GOT3 (cell line): ENCODE data around the gene CNRIP1.
"Not testable (repeated sequence)": the region's sequence is repeated elsewhere in the genome, so short reads cannot be mapped to it uniquely, and the experiment has no call there.

Source experiments
- DNase-seq: peaks from one replicate; lab custom pipeline; 2025; ENCODE audit warnings: mixed read lengths; lab: John Stamatoyannopoulos, UW

The CNRIP1 gene

DNA sequence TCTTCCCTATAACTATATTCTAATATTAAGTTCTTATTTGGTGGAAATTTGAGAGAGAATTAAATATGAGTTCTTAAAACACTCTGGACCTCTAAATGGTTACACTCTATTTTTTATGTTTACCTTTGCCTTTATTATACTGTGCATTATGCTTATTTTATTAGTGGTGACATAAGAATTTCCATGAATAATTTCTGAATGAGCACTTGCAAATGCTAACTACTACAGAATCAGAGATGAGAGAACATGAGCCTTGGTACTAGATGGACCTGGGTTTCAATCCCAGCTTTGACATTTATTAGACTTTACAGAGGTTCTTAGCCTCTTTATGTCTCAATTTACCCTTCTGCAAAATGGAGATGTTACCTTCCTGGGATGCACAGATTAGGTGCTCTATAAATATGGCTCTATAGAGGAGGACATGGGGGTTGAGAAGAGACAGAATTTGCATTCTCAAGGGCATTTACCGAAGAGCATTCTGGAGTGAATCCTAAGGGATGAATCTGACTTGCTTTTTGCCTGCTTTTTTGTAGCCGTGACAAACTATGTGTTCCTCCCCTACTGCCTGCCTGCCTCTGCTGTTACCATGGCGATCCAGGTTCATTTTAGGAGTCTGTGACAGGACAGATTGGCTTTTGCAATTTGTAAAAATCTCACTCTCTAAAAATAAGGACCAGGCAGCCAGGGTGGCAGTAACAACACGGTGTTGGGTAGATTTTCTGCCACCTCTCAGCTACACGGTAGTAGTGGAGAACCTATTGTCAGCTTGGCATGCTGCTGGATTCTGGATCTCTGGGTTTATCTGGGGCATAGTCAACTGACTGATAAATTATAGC, 20.7 kb upstream of the CNRIP1 start:
- DNase-seq: no peak

DNA sequence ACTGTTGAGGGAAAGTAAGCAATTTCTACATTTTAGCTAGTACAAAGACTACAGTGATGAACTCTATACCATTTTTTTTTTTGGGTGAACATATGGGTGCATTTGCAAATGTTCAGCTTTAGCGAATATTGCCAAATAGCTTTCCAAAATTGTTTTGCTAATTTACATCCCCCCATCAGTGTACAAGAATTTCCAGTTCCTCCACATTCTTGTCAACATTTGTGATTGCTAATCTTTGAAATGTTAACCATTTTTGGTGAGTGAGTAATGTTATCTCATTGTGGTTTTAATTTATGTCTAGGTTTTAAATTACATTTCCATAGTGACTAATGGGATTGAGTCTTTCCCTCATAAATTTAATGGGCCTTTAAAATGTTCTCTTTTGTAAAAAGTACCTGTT, 16.4 kb upstream of the CNRIP1 start:
- DNase-seq: no peak

DNA sequence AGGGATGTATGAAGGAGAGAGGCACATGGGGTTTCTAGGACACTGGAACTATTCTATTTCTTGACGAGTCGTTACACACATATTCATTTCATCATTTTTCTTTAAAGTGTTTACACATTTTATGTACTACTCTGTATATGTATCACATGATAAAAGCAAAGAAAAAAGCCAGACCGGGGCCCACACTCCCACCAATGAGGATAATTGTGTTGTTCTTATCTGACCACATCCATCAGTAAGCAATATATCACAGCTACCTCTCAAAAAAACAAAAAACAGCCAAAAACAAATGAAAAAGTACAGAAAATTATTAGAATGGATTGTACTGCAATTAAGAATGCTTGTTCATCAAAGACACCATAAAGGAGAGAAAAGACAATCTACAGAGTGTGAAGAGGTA, 14.2 kb upstream of the CNRIP1 start:
- DNase-seq: no peak

DNA sequence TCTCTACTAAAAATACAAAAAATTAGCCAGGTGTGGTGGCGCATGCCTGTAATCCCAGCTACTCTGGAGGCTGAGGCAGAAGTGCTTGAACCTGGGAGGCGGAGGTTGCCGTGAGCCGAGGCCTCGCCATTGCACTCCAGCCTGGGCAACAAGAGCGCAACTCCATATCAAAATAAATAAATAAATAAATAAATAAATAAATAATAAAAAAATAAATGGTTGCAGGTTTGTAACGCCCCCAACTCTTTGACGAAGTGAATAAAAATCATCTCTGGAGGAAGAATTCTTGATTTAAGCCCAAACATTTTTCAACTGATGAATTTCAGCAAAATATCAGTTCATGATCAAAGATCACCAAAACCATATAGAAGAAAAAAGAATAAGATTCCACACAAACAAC, 13.3 kb upstream of the CNRIP1 start:
- DNase-seq: no peak

DNA sequence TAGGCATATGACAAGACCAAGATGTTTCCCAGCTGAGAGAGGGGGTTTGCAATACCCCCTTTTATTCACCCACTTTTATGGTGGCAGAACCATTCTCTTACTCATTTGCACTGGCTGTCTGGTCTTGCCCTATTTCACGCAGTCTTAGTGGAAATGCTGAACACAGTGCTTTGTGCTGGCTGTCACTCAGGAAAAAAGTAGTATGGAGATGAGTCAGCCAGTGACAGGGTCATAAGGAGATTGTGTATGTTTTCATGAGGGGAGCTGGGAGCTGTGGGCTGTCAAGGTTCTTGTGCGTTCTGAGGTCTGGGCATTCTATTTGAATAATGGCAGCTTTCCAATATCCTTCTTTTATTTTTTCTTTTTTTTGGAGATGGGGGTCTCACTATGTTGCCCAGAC, 10.9 kb upstream of the CNRIP1 start:
- DNase-seq: no peak

DNA sequence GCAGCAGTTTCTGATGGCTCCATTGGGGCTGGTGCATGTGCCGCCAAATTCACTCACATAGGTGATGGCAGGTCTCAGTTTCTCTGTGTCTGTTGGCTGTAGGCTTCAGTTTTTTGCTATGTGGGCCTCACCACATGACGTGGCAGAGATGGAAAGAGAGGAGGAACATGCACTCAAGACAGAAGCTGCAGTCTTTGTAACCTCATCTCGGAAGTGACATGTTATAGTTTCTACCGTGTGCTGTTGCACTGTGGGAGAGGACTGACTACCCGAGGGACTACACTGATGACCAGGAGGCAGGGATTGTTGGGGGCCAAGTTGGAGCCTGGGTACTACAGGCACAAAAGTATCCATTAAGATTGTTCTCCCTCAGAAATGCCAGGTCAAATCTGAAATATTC, 9.2 kb upstream of the CNRIP1 start:
- DNase-seq: no peak

DNA sequence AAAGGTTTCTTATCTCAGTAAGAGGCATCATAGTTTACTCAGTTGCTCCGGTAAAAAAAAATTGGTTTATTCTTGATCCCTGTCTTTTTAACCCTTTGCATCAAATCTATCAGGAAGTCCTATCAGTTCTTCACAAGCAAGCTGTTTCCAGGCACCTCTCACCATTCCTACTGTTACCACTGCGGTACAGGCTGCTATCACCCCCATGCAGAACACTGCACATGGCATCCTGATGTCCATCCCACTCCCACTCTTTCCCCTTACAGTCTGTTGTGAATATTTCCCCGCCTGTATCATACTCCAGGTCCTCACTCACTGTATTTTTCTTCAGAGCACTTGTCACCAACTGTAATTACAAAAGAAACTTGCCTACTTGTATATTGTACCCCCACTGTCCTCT, 5.3 kb upstream of the CNRIP1 start:
- no peak for DNase-seq

DNA sequence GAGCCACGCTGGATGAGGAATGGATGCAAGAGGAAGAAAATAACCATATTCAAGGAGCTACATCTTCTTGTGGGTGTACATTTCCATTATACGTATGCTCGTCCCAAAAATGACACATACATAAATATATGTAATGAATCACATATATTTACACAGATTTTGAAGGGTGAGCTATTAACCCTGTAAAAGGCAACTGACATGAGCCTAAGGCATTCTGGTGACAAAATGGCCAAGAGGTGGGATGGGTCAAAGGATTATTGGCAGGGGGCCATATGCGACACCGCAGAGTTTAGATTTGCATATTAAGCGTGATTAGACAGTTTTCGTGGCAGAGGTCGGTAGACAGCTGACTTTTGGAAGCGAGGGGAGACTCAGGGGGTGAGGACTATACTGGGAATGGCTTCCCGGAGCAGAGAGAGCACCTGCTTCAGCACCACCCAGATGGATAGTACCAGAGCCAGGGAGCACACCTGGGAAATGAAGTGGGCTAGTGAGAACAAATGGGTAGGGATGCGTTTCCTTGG, 431 bp upstream of the CNRIP1 start:
- DNase-seq: no peak

DNA sequence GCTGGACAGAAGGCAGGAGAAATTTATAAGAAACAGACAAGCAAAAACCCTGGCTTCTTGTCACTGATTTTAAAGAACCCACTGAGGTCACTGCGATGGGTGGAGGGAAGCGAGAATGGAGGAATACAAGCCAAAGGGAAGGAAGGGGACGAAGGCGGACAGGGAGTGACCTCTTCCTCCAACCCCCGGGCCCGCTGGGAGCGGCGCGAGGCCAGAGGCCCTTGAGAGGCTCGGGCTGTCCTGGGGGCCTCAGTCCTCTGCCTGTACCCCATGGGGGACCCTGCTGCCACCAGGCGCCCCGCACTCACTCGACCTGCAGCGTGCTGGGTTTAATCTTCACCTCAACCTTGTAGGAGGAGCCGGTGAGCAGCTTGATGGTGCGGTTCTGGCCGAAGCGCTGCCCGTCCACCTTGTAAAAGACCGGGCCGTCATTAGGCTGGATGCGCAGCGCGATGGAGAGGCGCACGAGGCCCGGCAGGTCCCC, 793 bp downstream of the CNRIP1 start:
- no peak for DNase-seq

DNA sequence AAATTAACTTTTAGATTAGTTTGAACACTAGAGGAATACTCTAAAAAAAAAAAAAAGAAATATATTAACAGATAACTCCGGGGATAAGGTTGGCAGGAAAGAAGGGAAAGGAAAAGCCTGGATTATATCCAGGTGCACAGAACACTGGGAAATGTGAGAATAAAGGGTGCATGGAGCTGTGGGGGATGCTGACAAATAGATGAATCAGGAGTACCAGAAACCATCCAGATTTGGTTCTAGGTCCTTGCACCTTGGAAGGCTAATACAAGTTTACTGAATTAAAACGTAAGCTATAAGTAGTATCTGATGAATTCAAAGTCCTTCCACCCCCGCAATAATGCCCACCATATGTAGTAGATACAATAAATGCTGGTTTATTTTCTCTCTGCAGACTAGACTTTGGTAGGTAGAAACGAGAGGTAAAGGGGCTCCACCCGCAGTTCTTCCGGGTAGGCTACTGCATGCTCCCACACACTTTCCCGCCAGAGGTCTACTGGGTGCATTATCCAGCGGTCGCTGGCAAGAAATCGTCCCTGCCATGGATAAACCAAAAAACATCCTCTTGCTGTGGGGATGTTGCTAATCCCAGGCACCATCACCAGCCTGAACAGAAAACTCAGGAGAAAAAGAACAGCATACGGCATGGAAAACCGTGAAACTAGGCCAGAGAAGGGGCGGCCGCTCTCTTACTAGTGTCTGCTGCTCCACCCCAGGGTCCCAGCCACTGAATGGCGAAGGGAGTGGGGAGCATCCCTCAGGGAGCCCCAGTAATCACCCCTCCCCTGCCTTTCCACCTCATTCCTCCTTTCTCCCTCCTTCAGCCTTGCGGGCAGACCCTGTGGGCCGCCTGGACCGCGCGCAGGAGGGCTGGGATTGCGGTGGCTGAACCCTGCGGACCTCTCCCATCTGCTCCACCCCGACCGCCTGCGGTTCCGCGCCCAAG, 1.5 kb downstream of the CNRIP1 start:
- DNase-seq: no peak

DNA sequence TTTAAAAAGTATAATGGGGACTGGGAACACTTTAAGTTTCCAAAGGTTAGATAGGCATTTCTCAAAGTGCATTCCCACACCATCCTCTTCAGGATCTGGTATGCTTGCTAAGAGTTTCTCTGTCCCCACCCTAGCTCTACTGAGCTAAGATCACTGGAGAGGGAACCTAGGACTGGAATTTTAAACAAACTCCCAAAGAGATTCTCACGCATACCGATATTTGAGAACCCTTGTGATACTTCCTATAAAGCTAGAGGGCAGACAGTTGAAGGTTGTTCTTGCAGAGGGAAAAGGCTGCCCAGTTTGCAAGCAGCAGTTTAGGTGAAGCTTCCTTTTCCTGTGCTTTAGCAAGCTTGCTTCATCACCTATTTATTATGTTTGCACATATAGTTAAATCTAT, 3.6 kb downstream of the CNRIP1 start:
- DNase-seq: no peak

DNA sequence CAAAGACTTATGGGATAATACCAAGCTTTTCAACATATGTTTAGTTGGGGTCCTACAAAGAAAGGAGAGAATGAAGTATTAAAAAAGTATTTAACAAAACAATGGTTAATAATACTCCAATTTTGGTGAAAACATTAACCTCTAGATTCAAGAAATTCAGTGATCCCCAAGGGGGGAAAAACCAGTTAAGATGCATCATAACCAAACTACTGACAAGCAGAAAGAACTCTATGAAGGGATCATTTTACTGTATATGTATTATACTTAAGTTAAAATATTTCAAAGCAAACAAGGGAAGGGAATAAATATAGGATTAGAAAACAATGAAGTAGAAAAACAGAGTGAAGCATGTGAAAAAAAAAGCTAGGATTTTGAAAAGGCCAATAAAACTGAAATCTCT, 8.7 kb downstream of the CNRIP1 start:
- no peak for DNase-seq

DNA sequence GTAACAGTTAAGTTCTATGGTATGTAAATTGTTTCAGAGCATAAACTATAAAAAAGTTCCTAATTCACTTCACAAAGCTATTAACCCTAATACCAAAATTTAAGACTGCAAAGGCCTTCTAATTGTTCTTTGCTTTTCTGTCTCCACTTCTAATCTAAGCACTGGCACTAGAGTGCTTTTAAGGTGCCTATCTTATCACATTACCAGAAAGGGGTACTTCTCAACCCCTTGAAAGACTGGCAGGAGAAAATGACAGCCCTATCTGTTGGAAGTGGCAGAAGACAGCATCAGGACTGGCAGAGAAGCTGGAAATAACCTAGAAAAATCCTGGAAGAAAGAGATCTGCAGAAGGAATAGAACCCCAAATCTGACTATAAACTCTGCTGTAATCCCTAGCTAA, 10.3 kb downstream of the CNRIP1 start:
- no peak for DNase-seq

DNA sequence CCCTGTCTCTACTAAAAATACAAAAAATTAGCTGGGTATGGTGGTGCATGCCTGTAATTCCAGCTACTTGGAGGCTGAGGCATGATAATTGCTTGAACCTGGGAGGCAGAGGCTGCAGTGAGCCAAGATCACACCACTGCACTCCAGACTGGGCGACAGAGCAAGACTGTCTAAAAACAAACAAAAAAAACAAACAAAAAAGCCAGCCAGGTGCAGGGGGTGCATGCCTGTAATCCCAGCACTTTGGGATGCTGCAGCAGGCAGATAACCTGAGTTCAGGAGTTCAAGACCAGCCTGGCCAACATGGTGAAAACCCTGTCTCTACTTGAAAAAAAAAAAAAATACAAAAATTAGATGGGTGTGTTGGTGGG, 15.9 kb downstream of the CNRIP1 start:
- DNase-seq: not testable (repeated sequence)

DNA sequence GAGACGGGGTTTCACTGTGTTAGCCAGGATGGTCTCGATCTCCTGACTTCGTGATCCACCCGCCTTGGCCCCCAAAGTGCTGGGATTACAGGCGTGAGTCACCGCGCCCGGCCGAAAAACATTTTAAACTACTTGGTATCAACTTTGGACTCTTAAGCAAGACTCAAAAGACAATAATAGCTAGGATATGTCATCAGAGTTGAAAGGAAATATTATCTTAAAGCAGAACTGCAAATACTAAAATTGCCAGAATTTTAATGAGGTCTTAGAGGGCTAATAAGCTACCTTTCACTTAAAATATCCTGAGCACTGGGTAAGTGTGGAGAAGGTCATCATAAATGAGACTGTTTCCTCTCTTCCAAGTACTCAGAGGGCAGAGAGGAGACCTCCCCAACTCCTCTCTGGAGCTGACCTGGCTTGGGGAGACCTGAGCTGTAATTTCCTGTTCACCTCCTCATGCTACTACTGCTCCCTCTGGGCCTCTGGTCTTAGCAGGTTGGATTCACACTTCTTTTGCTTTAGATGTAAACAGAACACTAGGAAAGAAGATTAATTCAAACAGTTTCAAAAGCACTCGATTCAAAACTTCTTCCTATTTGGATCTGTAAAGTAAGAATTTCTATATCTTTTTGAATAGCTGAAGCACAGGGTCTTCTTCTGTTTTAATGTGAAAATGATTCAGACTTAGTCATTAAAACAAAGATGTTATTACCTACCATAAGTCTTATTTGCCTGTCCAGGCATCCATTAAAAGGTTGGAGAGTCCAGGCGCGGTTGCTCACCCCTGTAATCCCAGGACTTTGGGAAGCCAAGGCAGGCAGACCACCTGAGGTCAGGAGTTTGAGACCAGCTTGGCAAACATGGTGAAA, 16.5 kb downstream of the CNRIP1 start:
- DNase-seq: no peak

DNA sequence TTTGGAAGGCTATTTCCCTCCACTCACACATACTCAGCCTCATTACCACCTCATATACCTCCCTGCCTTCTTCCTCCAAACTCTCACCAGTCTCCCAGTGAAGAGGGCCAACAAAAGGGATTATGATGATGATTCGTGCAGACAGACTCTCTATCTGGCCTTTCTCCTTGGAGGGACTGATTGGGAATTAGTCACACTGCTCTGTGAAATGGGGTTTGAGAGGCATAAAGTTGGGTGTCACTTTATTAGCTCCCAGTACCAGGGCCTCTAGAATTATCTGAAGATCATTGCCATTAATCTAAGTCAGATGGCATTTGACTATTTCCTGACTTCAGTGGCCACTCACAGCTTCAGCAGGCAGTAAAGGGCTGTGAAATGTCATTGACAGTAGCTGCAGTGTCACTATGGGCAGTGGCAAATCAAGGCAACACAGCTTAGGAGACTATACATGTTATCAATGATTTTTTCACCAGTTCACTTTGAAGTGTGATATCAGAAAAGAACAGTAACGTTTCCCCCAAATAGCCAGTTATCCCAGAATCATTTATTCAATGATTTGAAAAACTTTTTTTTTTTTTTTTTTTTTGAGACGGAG, 17.4 kb downstream of the CNRIP1 start:
- no peak for DNase-seq

DNA sequence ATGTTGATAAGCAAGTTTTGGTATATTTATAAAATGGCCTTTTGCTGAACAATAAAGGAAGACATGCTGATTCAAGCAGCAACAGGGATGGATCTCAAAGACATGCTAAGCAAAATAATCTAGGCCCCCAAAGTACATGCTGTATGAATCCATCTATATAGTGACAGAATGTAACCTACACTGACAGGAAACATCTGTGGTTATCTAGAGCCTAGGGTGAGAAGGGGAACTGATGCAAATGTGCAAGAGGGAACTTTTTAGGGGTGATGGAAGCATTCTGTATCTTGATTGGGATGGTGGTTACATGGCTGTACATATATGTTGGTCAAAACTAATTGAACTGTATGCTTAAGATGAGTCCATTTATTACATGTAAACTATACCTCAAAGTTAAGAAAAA, 24.2 kb downstream of the CNRIP1 start:
- no peak for DNase-seq

DNA sequence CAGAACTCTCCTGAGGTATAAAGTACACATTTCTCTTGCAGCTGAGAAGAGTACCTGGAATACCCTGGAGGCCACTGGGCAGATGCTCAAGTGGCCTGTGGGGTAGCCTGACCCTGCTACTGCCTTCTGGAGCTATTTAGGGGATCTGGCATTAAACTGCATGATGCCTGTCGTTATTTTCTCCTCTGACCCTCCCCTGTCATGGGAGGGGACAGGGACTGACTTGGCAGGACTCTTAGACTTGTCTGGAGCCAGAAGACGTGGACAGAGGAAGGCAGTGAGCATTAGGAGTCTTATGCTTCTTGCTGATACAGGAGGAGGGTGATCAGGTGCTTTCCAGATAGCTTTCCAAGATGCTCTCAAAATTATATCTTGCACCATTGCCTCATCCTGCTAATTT, 24.8 kb downstream of the CNRIP1 start:
- no peak for DNase-seq

DNA sequence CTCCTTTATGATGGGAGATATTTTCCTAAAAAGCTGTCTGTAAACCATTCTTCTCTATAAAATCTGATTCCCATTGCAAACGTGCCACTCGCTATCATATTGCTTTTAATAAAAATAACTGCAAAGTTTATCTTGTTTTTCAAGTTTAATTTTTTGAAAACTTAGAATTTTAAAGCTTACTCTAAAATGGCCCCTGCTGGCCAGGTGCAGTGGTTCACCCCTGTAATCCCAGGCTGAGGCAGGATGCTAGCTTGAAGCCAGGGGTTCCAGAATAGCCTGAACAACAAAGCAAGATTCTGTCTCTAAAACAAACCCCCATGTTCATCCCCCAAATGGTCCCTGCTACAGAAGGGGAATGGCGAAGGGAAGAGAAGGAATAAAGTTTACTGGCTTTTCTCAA, 25.6 kb downstream of the CNRIP1 start:
- no peak for DNase-seq

DNA sequence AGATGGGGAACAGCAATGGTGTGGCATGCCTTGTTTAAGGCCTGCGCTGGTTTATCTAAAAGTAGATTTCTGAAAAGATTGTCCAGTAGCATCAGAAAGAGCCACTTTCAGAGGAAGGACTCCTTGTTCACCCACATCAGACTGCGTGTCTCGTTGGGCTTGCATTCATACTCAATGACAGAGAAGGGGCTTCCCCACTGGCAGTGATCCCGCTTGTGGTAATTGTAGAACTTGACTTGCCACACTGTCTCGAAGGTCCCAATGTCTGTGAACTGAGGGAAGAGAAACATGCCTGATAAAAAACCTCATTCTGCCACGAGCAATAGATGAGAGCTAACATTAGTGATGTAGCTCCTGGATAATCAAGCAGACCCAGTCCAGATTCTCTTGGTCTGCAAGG, 26.0 kb downstream of the CNRIP1 start:
- no peak for DNase-seq

DNA sequence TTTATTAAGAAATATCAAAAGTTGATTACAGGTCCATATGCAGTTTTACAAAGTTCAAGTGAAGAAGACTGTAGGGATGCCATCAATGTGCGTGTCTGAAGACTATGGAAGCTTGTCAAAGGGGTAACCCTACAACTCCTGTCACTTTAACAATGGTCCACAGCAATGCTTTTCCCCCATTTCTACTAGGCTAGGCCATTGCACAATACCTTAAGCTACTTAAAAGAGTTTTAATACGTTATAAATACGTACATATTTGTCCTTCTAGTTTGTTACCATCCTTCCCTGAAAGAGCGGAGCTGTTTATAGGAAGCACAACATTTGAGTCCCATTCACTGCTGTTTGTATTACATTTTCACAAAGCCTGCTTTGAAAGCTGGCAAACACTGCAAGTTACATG, 26.7 kb downstream of the CNRIP1 start:
- no peak for DNase-seq
